Stimulated activated CD8-positive, alpha-beta memory T cell treated with anti-CD3 and anti-CD28 coated beads, Interleukin-2, amount 100 ng/mL, for 1 hour (primary cell): ENCODE results near the gene MPI.
"Not testable (repeated sequence)": the region's sequence is repeated elsewhere in the genome, so short reads cannot be mapped to it uniquely, and the experiment has no call there.

Experiments
- DNase-seq, 2 donors: peaks; one replicate each; pipeline ENCODE4 v3.0.0-alpha.2; 2020; ENCODE audit warnings: low read depth in 2 of 2

Gene MPI

GRCh38 chr15:74863239-74864056, 26.4 kb upstream of the MPI start:
- DNase-seq: no peak

GRCh38 chr15:74864296-74864695, 25.5 kb upstream of the MPI start:
- no peak for DNase-seq

GRCh38 chr15:74865316-74865715, 24.5 kb upstream of the MPI start:
- no peak for DNase-seq

- DNase-seq: no peak
Observed at GRCh38 chr15:74866090-74866489, 23.8 kb upstream of the MPI start.

GRCh38 chr15:74867466-74868038, 22.3 kb upstream of the MPI start:
- DNase-seq: no peak

- no peak for DNase-seq
Observed at GRCh38 chr15:74868059-74868458, 21.8 kb upstream of the MPI start.

GRCh38 chr15:74869372-74869725, 20.5 kb upstream of the MPI start:
- DNase-seq: no peak

GRCh38 chr15:74869726-74870407, 20.0 kb upstream of the MPI start:
- DNase-seq: no peak

- DNase-seq: no peak
Observed at GRCh38 chr15:74870436-74871215, 19.2 kb upstream of the MPI start.

- DNase-seq: no peak
Observed at GRCh38 chr15:74872702-74873035, 17.2 kb upstream of the MPI start.

- peak; percentile 77 to 84 for DNase-seq
Observed at GRCh38 chr15:74873036-74873755, 16.6 kb upstream of the MPI start, which contains the start of gene SCAMP2. Gene SCAMP2 (minus strand): TSS chr15:74873365. CDS start chr15:74873255, 110 bp downstream.

- no peak for DNase-seq
Observed at GRCh38 chr15:74873756-74874424, 16.0 kb upstream of the MPI start.

GRCh38 chr15:74878273-74878672, 11.6 kb upstream of the MPI start:
- DNase-seq: no peak

GRCh38 chr15:74882528-74882927, 7.3 kb upstream of the MPI start:
- no peak for DNase-seq

- no peak for DNase-seq
Observed at GRCh38 chr15:74884428-74885223, 5.2 kb upstream of the MPI start.

- DNase-seq: no peak
Observed at GRCh38 chr15:74885461-74885860, 4.4 kb upstream of the MPI start.

- not testable (repeated sequence) for DNase-seq
Observed at GRCh38 chr15:74887537-74888193, 2.2 kb upstream of the MPI start.

- DNase-seq: no peak
Observed at GRCh38 chr15:74888716-74889115, 1.1 kb upstream of the MPI start.

GRCh38 chr15:74889390-74889882, 406 bp upstream of the MPI start:
- no peak for DNase-seq

GRCh38 chr15:74890665-74890960, 771 bp downstream of the MPI start:
- DNase-seq: no peak
